NCI-H226 (cell line): Measurements from ENCODE around the gene PC.

ENCODE experiments used
- DNase-seq: peaks from one replicate; pipeline ENCODE4 v3.0.0-alpha.2; 2015

PC gene

GRCh38 chr11:66910016-66910415 is 48.2 kb downstream of the PC start:
- no peak for DNase-seq

GRCh38 chr11:66909181-66909580 is 49.0 kb downstream of the PC start:
- no peak for DNase-seq

GRCh38 chr11:66907751-66908630 is 50.2 kb downstream of the PC start:
- no peak for DNase-seq

- no peak for DNase-seq
Observed at GRCh38 chr11:66906061-66906733, 52.0 kb downstream of the PC start.

DNA sequence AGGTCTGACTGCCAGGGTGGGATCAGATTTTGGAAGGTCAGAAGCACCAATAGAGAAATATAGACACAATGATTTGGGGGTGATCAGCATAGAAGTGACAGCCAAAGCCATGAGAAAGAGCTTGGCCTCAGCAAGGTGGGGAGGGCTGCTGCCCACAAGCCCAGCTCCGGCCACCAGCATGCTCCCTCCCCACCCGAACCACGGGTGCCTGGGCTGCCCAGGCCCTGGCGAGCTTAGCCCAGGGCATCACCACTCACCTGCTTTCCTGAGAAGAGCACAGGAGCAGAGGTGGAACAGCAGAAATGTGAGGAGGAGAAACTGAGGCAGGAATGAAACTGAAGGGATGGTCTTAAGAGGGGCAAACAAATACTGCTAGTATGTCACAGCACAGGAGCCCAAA is 52.6 kb downstream of the PC start:
- no peak for DNase-seq

- no peak for DNase-seq
Observed at GRCh38 chr11:66904981-66905521, 53.1 kb downstream of the PC start.

- DNase-seq, result no peak
Observed at GRCh38 chr11:66904561-66904960, 53.6 kb downstream of the PC start.

DNA sequence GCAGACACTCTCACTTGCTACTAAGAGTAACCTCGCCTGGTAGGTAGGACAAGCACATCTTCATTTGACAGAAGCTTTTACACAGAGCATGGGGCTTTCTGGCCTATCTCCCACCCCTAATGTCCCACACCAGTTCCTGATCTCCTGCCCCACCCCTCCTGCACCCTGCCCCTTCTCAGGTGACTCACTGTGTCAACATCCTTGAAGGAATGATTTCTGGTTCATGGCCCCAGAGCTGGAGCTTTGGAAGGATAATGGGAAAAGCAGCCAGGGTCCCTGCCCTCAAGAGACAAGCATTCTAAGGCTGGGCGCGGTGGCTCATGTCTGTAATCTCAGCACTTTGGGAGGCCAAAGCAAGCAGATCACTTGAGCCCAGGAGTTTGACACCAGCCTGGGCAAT is 54.1 kb downstream of the PC start:
- DNase-seq, result peak; percentile 14

DNA sequence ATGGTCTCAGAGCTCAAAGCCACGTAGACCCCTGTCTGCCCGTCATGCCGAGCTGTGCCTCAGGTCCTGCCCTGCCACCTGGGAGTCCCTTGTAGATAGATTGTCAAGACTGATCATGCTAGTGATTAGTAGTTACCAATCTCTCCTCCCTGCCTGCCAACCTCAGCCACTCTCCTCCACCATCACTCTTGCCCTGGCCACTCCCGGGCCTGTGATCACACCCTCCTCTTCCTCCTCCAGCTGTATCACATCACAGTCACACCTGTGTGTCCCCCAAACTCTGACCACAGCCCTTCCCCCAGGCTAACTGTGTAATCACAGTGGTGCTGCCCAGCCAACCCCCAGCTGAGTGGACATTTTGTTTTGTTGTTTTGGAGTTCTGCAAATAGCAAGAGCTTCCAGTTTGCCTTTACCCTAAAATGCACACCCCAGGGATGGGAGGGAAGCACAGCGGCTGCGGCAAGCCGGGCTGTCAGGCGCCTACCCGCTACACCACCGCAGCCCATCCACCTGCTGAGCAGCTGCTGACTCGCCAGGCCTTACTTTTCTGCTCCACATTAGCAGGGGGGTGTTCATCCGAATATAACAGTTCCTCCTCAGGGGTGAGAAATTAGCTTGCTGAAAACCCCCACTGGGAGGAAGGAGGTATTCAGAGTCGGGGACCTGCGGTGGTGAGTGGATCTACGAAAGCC is 55.6 kb downstream of the PC start:
- DNase-seq, result no peak

- DNase-seq, result no peak
Observed at GRCh38 chr11:66901964-66902390, 56.2 kb downstream of the PC start.

GRCh38 chr11:66894141-66894540 is 64.0 kb downstream of the PC start:
- no peak for DNase-seq

- DNase-seq, result no peak
Observed at GRCh38 chr11:66892911-66893310, 65.3 kb downstream of the PC start.

DNA sequence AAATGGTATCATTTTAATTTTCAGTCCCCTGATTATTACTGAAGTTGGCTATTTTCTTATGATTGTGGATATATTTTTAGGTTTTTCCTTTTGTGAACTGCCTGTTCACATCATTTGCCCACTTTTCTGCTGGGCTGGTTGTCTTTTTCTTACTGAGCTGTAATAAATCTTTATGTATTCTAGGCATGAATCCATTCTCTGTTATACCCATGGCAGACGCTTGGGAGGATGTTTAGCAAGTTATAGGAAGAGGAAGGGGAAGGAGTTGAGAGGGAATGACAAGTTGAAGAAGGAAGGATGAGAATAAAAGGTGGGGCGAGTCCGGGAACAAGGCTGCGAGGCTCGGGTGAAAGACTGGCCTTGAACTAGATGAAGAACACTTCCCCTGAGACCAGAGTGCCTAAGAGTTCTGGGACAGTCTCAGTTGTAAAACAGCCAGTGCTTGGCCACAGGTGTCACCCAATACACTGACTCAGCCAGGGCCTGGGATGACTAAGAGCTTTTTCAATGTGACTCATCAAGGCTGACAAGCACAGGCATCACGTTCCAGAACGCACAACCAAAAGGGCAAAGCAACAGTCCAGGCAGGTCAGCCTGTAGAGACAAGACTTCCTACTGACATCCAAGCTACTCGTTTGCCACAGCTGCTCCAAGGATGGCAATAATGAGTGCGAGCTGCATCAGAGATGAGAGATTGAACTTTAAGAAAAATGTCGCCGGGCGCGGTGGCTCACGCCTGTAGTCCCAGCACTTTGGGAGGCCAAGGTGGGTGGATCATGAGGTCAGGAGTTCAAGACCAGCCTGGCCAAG is 66.1 kb downstream of the PC start:
- DNase-seq, result peak; percentile 77

DNA sequence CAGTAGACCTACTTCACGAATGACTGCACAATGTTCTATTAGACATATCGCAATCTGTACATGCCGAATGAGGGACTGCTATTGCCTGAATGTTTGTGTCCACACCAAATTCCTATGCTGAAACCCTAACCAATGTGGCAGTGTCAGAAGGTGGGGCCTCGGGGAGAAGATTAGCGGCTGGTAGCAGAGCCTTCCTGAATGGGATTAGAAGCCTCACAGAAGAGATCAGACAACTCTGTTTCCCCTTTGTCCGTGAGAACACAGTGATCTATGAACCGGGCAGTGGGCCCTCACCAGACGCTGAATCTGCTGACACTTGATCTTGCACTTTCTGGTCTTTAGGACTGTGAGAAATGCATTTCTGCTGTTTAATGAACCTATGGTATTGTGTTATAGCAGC is 68.2 kb downstream of the PC start:
- no peak for DNase-seq

GRCh38 chr11:66888282-66888681 is 69.9 kb downstream of the PC start:
- DNase-seq, result no peak

- no peak for DNase-seq
Observed at GRCh38 chr11:66887526-66887925, 70.7 kb downstream of the PC start.

DNA sequence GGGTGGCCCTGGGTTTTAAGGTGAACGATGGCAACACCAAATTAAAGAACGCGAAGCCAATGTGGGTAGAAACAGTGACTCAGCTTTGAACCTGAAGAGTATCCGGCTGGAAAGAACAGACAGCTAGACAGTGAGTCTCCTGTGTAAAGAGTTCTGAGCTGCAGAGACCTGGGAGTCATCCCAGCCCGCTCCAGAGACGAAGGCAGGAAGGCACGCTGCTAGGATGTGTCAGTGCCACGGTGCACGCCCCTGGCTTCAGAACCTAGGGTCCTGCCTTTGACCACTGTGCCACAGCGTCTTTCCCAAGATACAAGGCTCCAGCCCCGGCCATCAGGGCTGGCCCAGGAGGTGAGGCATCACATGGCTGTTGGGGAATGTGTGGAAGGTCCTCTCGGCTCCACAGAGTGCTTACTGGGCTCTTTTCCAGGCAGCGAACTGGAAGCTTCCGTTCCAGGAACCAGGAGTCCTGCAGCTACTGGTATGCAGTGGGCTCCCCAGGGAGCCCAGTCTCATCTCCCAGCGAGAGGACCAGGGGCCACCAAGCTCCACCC is 71.4 kb downstream of the PC start:
- no peak for DNase-seq

DNA sequence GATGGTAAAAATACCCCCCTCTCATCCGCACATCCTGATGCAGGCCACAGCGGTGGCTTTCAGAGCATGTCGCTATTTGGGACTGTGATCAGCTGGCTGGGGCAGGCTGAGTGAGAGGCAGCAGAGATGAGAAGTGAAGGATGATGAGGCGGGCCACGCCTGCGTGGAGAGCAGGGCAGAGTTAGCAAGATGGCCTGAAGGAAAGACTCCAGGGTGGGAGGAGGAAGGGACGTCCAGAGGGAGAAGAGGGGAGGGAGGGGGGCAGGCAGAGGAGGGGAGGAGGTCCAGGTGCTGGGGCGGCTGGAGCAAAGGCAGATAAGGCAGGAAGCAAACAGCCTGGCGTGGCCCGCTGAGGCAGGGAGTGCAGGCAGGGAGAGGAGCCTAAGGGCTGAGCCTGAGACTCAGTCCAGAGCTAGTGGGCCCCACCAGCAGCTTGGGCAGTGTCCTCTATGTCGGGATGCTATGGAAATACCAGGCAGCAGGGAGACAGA is 72.2 kb downstream of the PC start:
- no peak for DNase-seq

GRCh38 chr11:66885469-66885868 is 72.7 kb downstream of the PC start:
- DNase-seq, result no peak

GRCh38 chr11:66884443-66884842 is 73.7 kb downstream of the PC start:
- no peak for DNase-seq

- DNase-seq, result peak; percentile 20
Observed at GRCh38 chr11:66883016-66883965, 74.9 kb downstream of the PC start.
